SU-DHL-6 (cell line): Measurements from ENCODE around the gene TAF11.

Source experiments
- EZH2phosphoT487 ChIP-seq: fragments of 200-600 bp; sonication (generic), shearing (Covaris generic); conservative IDR thresholded peaks from 2 replicates; pipeline ENCODE4 v1.6.1; 2018; ENCODE audit warnings: mild to moderate bottlenecking, antibody characterized with exemption, low read length, moderate library complexity, mixed read lengths
- TF ChIP-seq, protein P1 (sequence below): fragments of 200-600 bp; sonication (generic); IDR thresholded peaks from one replicate; pipeline ENCODE4 v1.5.1; 2017; ENCODE audit warnings: antibody characterized with exemption, mild to moderate bottlenecking, low read length, moderate library complexity; ENCODE audit not compliant: insufficient read depth, poor library complexity, severe bottlenecking

DNA sequence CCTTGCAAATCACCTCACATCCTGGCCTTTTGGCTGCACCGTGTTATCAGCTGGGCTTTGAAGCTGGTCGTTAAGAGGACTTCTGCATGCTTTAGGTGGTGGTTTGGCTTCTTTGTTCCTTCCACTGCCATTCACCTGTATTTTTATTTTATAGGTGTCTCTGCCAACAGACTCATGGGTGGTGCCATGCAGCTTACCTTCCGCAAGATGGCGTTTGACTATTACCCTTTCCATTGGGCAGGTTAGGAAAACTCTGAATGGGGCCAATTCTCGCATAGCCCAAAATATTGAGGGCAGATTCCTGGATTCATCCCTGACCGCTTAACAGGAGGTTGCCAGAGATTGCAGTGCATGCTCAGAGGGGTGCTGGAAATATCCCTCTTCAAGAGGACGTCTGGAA is 32.4 kb downstream of the TAF11 start:
- TF ChIP-seq, protein P1, sequence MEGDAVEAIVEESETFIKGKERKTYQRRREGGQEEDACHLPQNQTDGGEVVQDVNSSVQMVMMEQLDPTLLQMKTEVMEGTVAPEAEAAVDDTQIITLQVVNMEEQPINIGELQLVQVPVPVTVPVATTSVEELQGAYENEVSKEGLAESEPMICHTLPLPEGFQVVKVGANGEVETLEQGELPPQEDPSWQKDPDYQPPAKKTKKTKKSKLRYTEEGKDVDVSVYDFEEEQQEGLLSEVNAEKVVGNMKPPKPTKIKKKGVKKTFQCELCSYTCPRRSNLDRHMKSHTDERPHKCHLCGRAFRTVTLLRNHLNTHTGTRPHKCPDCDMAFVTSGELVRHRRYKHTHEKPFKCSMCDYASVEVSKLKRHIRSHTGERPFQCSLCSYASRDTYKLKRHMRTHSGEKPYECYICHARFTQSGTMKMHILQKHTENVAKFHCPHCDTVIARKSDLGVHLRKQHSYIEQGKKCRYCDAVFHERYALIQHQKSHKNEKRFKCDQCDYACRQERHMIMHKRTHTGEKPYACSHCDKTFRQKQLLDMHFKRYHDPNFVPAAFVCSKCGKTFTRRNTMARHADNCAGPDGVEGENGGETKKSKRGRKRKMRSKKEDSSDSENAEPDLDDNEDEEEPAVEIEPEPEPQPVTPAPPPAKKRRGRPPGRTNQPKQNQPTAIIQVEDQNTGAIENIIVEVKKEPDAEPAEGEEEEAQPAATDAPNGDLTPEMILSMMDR = no peak
- TF ChIP-seq EZH2phosphoT487 = no peak
